ENCODE results near the gene ADCY9. TPM values are rescaled to one million over a fixed set of nuclear protein-coding genes. Genes with fewer than 3 reads are reported as not detected.
"Not testable (repeated sequence)": the region's sequence is repeated elsewhere in the genome, so short reads cannot be mapped to it uniquely, and the experiment has no call there.

ADCY9 gene
- total RNA-seq, 1 experiment from 2014 or later = 7.0 TPM

GRCh38 chr16:3951861-3952736, 164.1 kb downstream of the ADCY9 start:
- H3K27me3 ChIP-seq (replicated peaks; ENCODE audit: insufficient read depth, low read depth, low read length, poor library complexity) = no peaks in the 10 kb centered on the region
- H3K36me3 ChIP-seq (ENCODE audit: insufficient read depth, low read length, poor library complexity, severe bottlenecking) = no peaks in the 10 kb centered on the region
- BruUV-seq (replicated peaks) = no TSS peak
- H3K27ac ChIP-seq (ENCODE audit: low read depth, low read length, poor library complexity, severe bottlenecking) = no peak overlapping the region
- H3K4me1 ChIP-seq (ENCODE audit: insufficient read depth, low read length, poor library complexity, severe bottlenecking) = peaks cover 40% of the 10 kb centered on the region
- TF ChIP-seq EZH2 (IDR thresholded peaks at IDR 0.05; ENCODE audit: borderline replicate concordance, low read depth, low read length, poor library complexity, severe bottlenecking) (no peak), CTCF (conservative IDR thresholded peaks at IDR 0.05; ENCODE audit: low read depth, low read length) (no peak)
- DNase-seq (ENCODE audit: low spot score) = no peak
- CTCF ChIA-PET = interaction anchor here (0.9 kb wide), 1 partner anchor 13 kb away, joined by 3 read pairs; no protein-coding TSS in a partner anchor
- POLR2A ChIA-PET (ENCODE audit: low non-redundant PET) = interaction anchor here (0.6 kb wide), 1 partner anchor 71 kb away, joined by 3 read pairs; the partner anchor contains the start of gene CREBBP
- no peaks in the 10 kb centered on the region for H3K9me3 ChIP-seq (ENCODE audit: low read depth, low read length, poor library complexity, severe bottlenecking)
- H3K4me3 ChIP-seq (ENCODE audit: low read depth, low read length, poor library complexity, severe bottlenecking) = no peak overlapping the region
- intact Hi-C loops (cut with micrococcal nuclease; ENCODE audit: unreplicated experiment) = no loop called here

- POLR2A ChIA-PET (ENCODE audit: low non-redundant PET) = interaction anchor here (0.6 kb wide), 1 partner anchor 54 kb away, joined by 4 read pairs; no protein-coding TSS in a partner anchor
- H3K4me1 ChIP-seq (ENCODE audit: insufficient read depth, low read length, poor library complexity, severe bottlenecking) = peaks cover 47% of the 10 kb centered on the region
- H3K4me3 ChIP-seq (ENCODE audit: low read depth, low read length, poor library complexity, severe bottlenecking); BruUV-seq (replicated peaks); H3K36me3 ChIP-seq (ENCODE audit: insufficient read depth, low read length, poor library complexity, severe bottlenecking); CTCF ChIA-PET; intact Hi-C loops (cut with micrococcal nuclease; ENCODE audit: unreplicated experiment); H3K27me3 ChIP-seq (replicated peaks; ENCODE audit: insufficient read depth, low read depth, low read length, poor library complexity); H3K9me3 ChIP-seq (ENCODE audit: low read depth, low read length, poor library complexity, severe bottlenecking); DNase-seq (ENCODE audit: low spot score): not testable (repeated sequence)
- peak overlapping the region; percentile 63 for H3K27ac ChIP-seq (ENCODE audit: low read depth, low read length, poor library complexity, severe bottlenecking)
These were observed 164.9 kb downstream of the ADCY9 start for GRCh38 chr16:3951380-3951779.

- no peak for TF ChIP-seq EZH2 (IDR thresholded peaks at IDR 0.05; ENCODE audit: borderline replicate concordance, low read depth, low read length, poor library complexity, severe bottlenecking)
- H3K27me3 ChIP-seq (replicated peaks; ENCODE audit: insufficient read depth, low read depth, low read length, poor library complexity) = no peaks in the 10 kb centered on the region
- H3K4me3 ChIP-seq (ENCODE audit: low read depth, low read length, poor library complexity, severe bottlenecking) = peak overlapping the region; percentile 22
- no TSS peak for BruUV-seq (replicated peaks)
- H3K27ac ChIP-seq (ENCODE audit: low read depth, low read length, poor library complexity, severe bottlenecking) = peak overlapping the region; percentile 63
- peak; percentile 84 for DNase-seq (ENCODE audit: low spot score)
- no peaks in the 10 kb centered on the region for H3K36me3 ChIP-seq (ENCODE audit: insufficient read depth, low read length, poor library complexity, severe bottlenecking)
- ChIA-PET CTCF (interaction anchor here (1.2 kb wide), 1 partner anchor 303 kb away, joined by 3 read pairs; no protein-coding TSS in a partner anchor), POLR2A (ENCODE audit: low non-redundant PET) (interaction anchor here (0.6 kb wide), 3 partner anchors 13 to 174 kb away, joined by 3 to 5 read pairs (median 4); no protein-coding TSS in a partner anchor)
- peaks cover 54% of the 10 kb centered on the region for H3K4me1 ChIP-seq (ENCODE audit: insufficient read depth, low read length, poor library complexity, severe bottlenecking)
- H3K9me3 ChIP-seq (ENCODE audit: low read depth, low read length, poor library complexity, severe bottlenecking) = no peaks in the 10 kb centered on the region
- intact Hi-C loops (cut with micrococcal nuclease; ENCODE audit: unreplicated experiment) = no loop called here
These were observed 165.7 kb downstream of the ADCY9 start for GRCh38 chr16:3950343-3951193.

- POLR2A ChIA-PET (ENCODE audit: low non-redundant PET) = no interaction called here
- no peaks in the 10 kb centered on the region for H3K36me3 ChIP-seq (ENCODE audit: insufficient read depth, low read length, poor library complexity, severe bottlenecking)
- H3K4me1 ChIP-seq (ENCODE audit: insufficient read depth, low read length, poor library complexity, severe bottlenecking) = peaks cover 59% of the 10 kb centered on the region
- no peaks in the 10 kb centered on the region for H3K9me3 ChIP-seq (ENCODE audit: low read depth, low read length, poor library complexity, severe bottlenecking)
- CTCF ChIA-PET = interaction anchor here (1.2 kb wide), 1 partner anchor 304 kb away, joined by 3 read pairs; no protein-coding TSS in a partner anchor
- no peak for DNase-seq (ENCODE audit: low spot score)
- intact Hi-C loops (cut with micrococcal nuclease; ENCODE audit: unreplicated experiment) = no loop called here
- peak overlapping the region; percentile 22 for H3K4me3 ChIP-seq (ENCODE audit: low read depth, low read length, poor library complexity, severe bottlenecking)
- TF ChIP-seq CTCF (conservative IDR thresholded peaks at IDR 0.05; ENCODE audit: low read depth, low read length) (no peak), EZH2 (IDR thresholded peaks at IDR 0.05; ENCODE audit: borderline replicate concordance, low read depth, low read length, poor library complexity, severe bottlenecking) (no peak)
- H3K27ac ChIP-seq (ENCODE audit: low read depth, low read length, poor library complexity, severe bottlenecking) = peak overlapping the region; percentile 63
- no peaks in the 10 kb centered on the region for H3K27me3 ChIP-seq (replicated peaks; ENCODE audit: insufficient read depth, low read depth, low read length, poor library complexity)
- BruUV-seq (replicated peaks) = no TSS peak
These were observed 166.3 kb downstream of the ADCY9 start for GRCh38 chr16:3949946-3950342.

All from A673 (cell line).